ENCODE results near the gene RASSF8.

The RASSF8 gene

GRCh38 chr12:26034371-26035142 is 76.1 kb downstream of the RASSF8 start:
- peaks cover 4% of the 10 kb centered on the region; the same call in 1 of the 2 replicates for H3K4me1 ChIP-seq (ENCODE audit: insufficient read depth, low read length)
- H3K9me3 ChIP-seq (ENCODE audit: control insufficient read depth, insufficient read depth, low read length) = no peaks in the 10 kb centered on the region
- H3K9ac ChIP-seq (ENCODE audit: low read depth, low read length) = no peak overlapping the region
- H3K36me3 ChIP-seq (ENCODE audit: insufficient read depth, low read length) = no peaks in the 10 kb centered on the region

DNA sequence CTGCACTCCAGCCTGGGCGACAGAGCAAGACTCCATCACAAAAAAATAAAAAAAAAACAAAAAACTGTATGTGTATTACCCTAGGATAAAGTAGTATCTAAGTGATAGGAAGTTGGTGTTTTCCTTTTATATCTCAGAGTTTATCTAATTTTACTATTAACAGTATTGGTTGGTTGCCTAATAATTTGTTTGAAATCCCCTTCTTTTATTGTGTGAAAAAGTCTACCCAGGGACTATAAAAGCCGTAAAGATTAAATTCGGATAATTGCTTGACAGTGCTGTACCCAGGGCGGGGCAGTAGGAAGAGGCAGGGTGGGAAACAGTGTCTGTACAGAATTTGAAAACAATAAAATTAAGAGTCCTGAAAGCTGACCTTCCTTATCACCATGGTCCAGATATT is 78.4 kb downstream of the RASSF8 start:
- H3K4me1 ChIP-seq (ENCODE audit: insufficient read depth, low read length) = peaks cover 4% of the 10 kb centered on the region; the same call in 1 of the 2 replicates
- H3K9me3 ChIP-seq (ENCODE audit: control insufficient read depth, insufficient read depth, low read length) = no peaks in the 10 kb centered on the region
- H3K36me3 ChIP-seq (ENCODE audit: insufficient read depth, low read length) = no peaks in the 10 kb centered on the region
- no peak overlapping the region for H3K9ac ChIP-seq (ENCODE audit: low read depth, low read length)

DNA sequence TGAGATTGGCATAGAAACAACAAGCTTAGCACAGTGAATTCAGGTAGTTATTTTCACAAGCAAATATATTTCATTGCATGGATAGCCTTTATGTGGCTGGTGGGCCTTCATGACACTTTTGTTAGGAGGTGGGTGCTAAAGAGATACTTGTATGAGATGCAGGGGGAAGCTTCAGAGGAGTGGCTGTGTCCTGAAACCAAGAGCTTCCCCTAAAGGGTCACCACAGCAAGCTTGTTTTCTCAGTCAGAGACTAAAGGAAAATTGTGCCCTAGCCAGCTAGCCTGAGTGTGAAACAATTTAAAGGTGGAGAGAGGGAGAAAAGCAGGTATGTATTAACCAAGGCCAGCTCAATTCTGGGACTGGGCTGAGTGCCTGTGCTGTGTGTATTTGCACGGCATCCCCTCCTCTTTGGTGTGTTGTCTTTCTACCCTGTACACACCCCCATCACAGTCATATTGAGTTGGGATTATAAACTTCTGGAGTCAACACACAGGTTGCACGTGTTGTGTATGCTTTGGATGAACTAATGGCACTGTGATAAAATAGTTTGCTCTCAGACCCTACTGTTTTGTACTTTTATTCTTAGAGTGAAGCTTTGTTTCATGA is 79.2 kb downstream of the RASSF8 start:
- no peak overlapping the region for H3K9ac ChIP-seq (ENCODE audit: low read depth, low read length)
- H3K9me3 ChIP-seq (ENCODE audit: control insufficient read depth, insufficient read depth, low read length) = no peaks in the 10 kb centered on the region
- no peaks in the 10 kb centered on the region for H3K36me3 ChIP-seq (ENCODE audit: insufficient read depth, low read length)
- peaks cover 9% of the 10 kb centered on the region; the same call in 1 of the 2 replicates for H3K4me1 ChIP-seq (ENCODE audit: insufficient read depth, low read length)

DNA sequence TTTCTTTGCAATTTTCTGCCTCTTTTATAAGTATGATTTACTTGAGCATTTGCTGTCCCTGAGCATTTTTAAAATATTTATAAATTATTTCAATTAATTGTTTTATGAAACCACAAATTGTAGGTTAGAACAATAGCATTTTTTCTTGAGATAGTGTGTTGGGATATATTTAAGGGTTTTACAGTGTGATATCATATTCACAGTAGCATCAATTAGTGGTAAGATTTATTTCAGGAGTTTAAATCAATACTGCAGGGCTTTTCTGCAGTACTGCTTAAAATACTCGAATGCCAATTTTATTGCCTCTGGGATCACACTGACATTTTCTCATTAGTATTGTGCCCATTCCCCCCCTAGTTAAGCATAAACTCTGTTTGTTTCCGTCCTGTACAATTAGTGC is 84.2 kb downstream of the RASSF8 start:
- Histone ChIP-seq H3K9ac (ENCODE audit: low read depth, low read length) (no peak overlapping the region), H3K9me3 (ENCODE audit: control insufficient read depth, insufficient read depth, low read length) (no peaks in the 10 kb centered on the region), H3K4me1 (ENCODE audit: insufficient read depth, low read length) (peaks cover 24% of the 10 kb centered on the region), H3K36me3 (ENCODE audit: insufficient read depth, low read length) (no peaks in the 10 kb centered on the region)

GRCh38 chr12:26043135-26044006 is 84.9 kb downstream of the RASSF8 start:
- Histone ChIP-seq H3K9me3 (ENCODE audit: control insufficient read depth, insufficient read depth, low read length) (no peaks in the 10 kb centered on the region), H3K9ac (ENCODE audit: low read depth, low read length) (no peak overlapping the region), H3K36me3 (ENCODE audit: insufficient read depth, low read length) (no peaks in the 10 kb centered on the region), H3K4me1 (ENCODE audit: insufficient read depth, low read length) (peaks cover 28% of the 10 kb centered on the region)

DNA sequence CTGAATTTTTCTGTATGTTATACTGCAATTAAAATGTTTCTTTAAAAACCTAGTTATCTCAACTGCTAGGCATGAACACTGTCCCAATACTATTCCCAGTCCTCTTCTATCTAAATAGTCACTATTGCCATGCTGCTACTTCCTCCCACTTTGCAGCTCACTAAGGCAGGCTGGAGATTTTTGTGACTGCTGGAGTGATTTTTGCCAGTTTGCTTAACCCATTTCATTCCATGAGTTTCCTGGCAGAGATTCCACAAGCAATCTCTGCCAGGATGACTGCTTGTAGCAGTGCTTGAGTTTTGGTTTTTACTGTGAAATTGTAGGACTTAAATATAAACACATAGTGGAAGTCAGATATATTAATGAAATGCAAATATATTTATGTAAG is 85.5 kb downstream of the RASSF8 start:
- H3K9ac ChIP-seq (ENCODE audit: low read depth, low read length) = no peak overlapping the region
- peaks cover 26% of the 10 kb centered on the region for H3K4me1 ChIP-seq (ENCODE audit: insufficient read depth, low read length)
- no peaks in the 10 kb centered on the region for H3K36me3 ChIP-seq (ENCODE audit: insufficient read depth, low read length)
- no peaks in the 10 kb centered on the region for H3K9me3 ChIP-seq (ENCODE audit: control insufficient read depth, insufficient read depth, low read length)

GRCh38 chr12:26044592-26044991 is 86.1 kb downstream of the RASSF8 start:
- H3K36me3 ChIP-seq (ENCODE audit: insufficient read depth, low read length) = no peaks in the 10 kb centered on the region

GRCh38 chr12:26046203-26046602 is 87.7 kb downstream of the RASSF8 start:
- Histone ChIP-seq H3K9ac (ENCODE audit: low read depth, low read length) (no peak overlapping the region), H3K4me1 (ENCODE audit: insufficient read depth, low read length) (peaks cover 24% of the 10 kb centered on the region), H3K36me3 (ENCODE audit: insufficient read depth, low read length) (no peaks in the 10 kb centered on the region), H3K9me3 (ENCODE audit: control insufficient read depth, insufficient read depth, low read length) (no peaks in the 10 kb centered on the region)

More at GRCh38 chr12:26044592-26044991, 86.1 kb downstream of the RASSF8 start:
- Histone ChIP-seq H3K9me3 (ENCODE audit: control insufficient read depth, insufficient read depth, low read length) (no peaks in the 10 kb centered on the region), H3K4me1 (ENCODE audit: insufficient read depth, low read length) (peaks cover 24% of the 10 kb centered on the region), H3K9ac (ENCODE audit: low read depth, low read length) (no peak overlapping the region)

- peaks cover 24% of the 10 kb centered on the region for H3K4me1 ChIP-seq (ENCODE audit: insufficient read depth, low read length)
- no peaks in the 10 kb centered on the region for H3K9me3 ChIP-seq (ENCODE audit: control insufficient read depth, insufficient read depth, low read length)
- H3K9ac ChIP-seq (ENCODE audit: low read depth, low read length) = no peak overlapping the region
- H3K36me3 ChIP-seq (ENCODE audit: insufficient read depth, low read length) = no peaks in the 10 kb centered on the region
Measured at GRCh38 chr12:26046906-26047305, 88.4 kb downstream of the RASSF8 start.

GRCh38 chr12:26047401-26048226 is 89.1 kb downstream of the RASSF8 start:
- H3K4me1 ChIP-seq (ENCODE audit: insufficient read depth, low read length) = peaks cover 19% of the 10 kb centered on the region

GRCh38 chr12:26052652-26053051 is 94.2 kb downstream of the RASSF8 start:
- no peak overlapping the region for H3K9ac ChIP-seq (ENCODE audit: low read depth, low read length)
- H3K36me3 ChIP-seq (ENCODE audit: insufficient read depth, low read length) = no peaks in the 10 kb centered on the region
- H3K9me3 ChIP-seq (ENCODE audit: control insufficient read depth, insufficient read depth, low read length) = no peaks in the 10 kb centered on the region
- H3K4me1 ChIP-seq (ENCODE audit: insufficient read depth, low read length) = peaks cover 13% of the 10 kb centered on the region

More at GRCh38 chr12:26047401-26048226, 89.1 kb downstream of the RASSF8 start:
- Histone ChIP-seq H3K9ac (ENCODE audit: low read depth, low read length) (no peak overlapping the region), H3K36me3 (ENCODE audit: insufficient read depth, low read length) (no peaks in the 10 kb centered on the region), H3K9me3 (ENCODE audit: control insufficient read depth, insufficient read depth, low read length) (no peaks in the 10 kb centered on the region)

GRCh38 chr12:26054383-26054782 is 95.9 kb downstream of the RASSF8 start:
- H3K9ac ChIP-seq (ENCODE audit: low read depth, low read length) = no peak overlapping the region
- H3K9me3 ChIP-seq (ENCODE audit: control insufficient read depth, insufficient read depth, low read length) = no peaks in the 10 kb centered on the region
- H3K36me3 ChIP-seq (ENCODE audit: insufficient read depth, low read length) = no peaks in the 10 kb centered on the region
- H3K4me1 ChIP-seq (ENCODE audit: insufficient read depth, low read length) = peaks cover 9% of the 10 kb centered on the region; the same call in 1 of the 2 replicates

DNA sequence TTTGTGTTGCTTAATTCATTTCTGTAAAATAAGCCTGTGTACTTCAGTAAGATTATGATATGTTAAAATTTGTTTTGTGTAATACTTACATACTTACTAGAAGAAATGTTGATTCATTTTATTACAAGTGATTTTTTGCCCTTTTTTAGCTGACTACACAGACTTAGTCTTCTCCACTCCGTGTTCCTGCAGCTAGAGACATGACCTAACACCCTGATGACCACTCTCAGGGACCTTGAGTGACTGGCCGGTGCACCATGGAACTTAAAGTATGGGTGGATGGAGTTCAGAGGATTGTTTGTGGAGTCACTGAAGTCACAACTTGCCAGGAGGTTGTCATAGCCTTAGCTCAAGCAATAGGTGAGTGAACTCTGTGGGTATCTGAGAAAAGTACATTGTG is 96.6 kb downstream of the RASSF8 start:
- no peak overlapping the region for H3K9ac ChIP-seq (ENCODE audit: low read depth, low read length)
- no peaks in the 10 kb centered on the region for H3K9me3 ChIP-seq (ENCODE audit: control insufficient read depth, insufficient read depth, low read length)
- no peaks in the 10 kb centered on the region for H3K36me3 ChIP-seq (ENCODE audit: insufficient read depth, low read length)
- peaks cover 9% of the 10 kb centered on the region; the same call in 1 of the 2 replicates for H3K4me1 ChIP-seq (ENCODE audit: insufficient read depth, low read length)

GRCh38 chr12:26056335-26056734 is 97.9 kb downstream of the RASSF8 start:
- no peaks in the 10 kb centered on the region for H3K9me3 ChIP-seq (ENCODE audit: control insufficient read depth, insufficient read depth, low read length)
- H3K9ac ChIP-seq (ENCODE audit: low read depth, low read length) = no peak overlapping the region
- no peaks in the 10 kb centered on the region for H3K36me3 ChIP-seq (ENCODE audit: insufficient read depth, low read length)
- peaks cover 9% of the 10 kb centered on the region; the same call in 1 of the 2 replicates for H3K4me1 ChIP-seq (ENCODE audit: insufficient read depth, low read length)
